ENCODE measurements around the gene RGS3.

Gene RGS3

GRCh38 chr9:113492343-113493202 lies 29.0 kb downstream of the RGS3 start:
- no peak for DNase-seq

- DNase-seq: no peak
Observed at GRCh38 chr9:113493203-113493520, 29.6 kb downstream of the RGS3 start.

- DNase-seq: no peak
Observed at GRCh38 chr9:113495526-113495925, 32.0 kb downstream of the RGS3 start.

GRCh38 chr9:113497051-113497450 lies 33.5 kb downstream of the RGS3 start:
- DNase-seq: no peak

GRCh38 chr9:113499153-113499875 lies 35.8 kb downstream of the RGS3 start:
- no peak for DNase-seq

GRCh38 chr9:113499876-113500497 lies 36.5 kb downstream of the RGS3 start:
- no peak for DNase-seq

GRCh38 chr9:113501129-113501686 lies 37.7 kb downstream of the RGS3 start:
- no peak for DNase-seq

GRCh38 chr9:113501852-113502251 lies 38.3 kb downstream of the RGS3 start:
- no peak for DNase-seq

GRCh38 chr9:113502427-113503034 lies 39.0 kb downstream of the RGS3 start:
- no peak for DNase-seq

GRCh38 chr9:113503131-113503541 lies 39.6 kb downstream of the RGS3 start:
- no peak for DNase-seq

- DNase-seq: no peak
Observed at GRCh38 chr9:113503613-113504211, 40.2 kb downstream of the RGS3 start.

GRCh38 chr9:113504725-113505590 lies 41.4 kb downstream of the RGS3 start:
- DNase-seq: no peak

GRCh38 chr9:113506090-113506589 lies 42.6 kb downstream of the RGS3 start:
- DNase-seq: no peak

- DNase-seq: no peak
Observed at GRCh38 chr9:113507256-113507655, 43.7 kb downstream of the RGS3 start.

GRCh38 chr9:113508111-113508749 lies 44.7 kb downstream of the RGS3 start:
- DNase-seq: no peak

- no peak for DNase-seq
Observed at GRCh38 chr9:113509463-113509862, 45.9 kb downstream of the RGS3 start.

GRCh38 chr9:113511047-113511521 lies 47.6 kb downstream of the RGS3 start:
- no peak for DNase-seq

- DNase-seq: no peak
Observed at GRCh38 chr9:113511856-113512761, 48.6 kb downstream of the RGS3 start.

- no peak for DNase-seq
Observed at GRCh38 chr9:113513111-113513510, 49.6 kb downstream of the RGS3 start.

GRCh38 chr9:113513536-113513935 lies 50.0 kb downstream of the RGS3 start:
- no peak for DNase-seq
